ENCODE measurements around the gene ATF2. TPM values are rescaled to one million over a fixed set of nuclear protein-coding genes. Genes with fewer than 3 reads are reported as not detected.

The ATF2 gene
- total and polyA plus RNA-seq, 9 of the 15 experiments (the other 6 are each of a cell fraction or from before 2014, with no cell fraction given): 24.2 to 111 (median 45.9) TPM

DNA sequence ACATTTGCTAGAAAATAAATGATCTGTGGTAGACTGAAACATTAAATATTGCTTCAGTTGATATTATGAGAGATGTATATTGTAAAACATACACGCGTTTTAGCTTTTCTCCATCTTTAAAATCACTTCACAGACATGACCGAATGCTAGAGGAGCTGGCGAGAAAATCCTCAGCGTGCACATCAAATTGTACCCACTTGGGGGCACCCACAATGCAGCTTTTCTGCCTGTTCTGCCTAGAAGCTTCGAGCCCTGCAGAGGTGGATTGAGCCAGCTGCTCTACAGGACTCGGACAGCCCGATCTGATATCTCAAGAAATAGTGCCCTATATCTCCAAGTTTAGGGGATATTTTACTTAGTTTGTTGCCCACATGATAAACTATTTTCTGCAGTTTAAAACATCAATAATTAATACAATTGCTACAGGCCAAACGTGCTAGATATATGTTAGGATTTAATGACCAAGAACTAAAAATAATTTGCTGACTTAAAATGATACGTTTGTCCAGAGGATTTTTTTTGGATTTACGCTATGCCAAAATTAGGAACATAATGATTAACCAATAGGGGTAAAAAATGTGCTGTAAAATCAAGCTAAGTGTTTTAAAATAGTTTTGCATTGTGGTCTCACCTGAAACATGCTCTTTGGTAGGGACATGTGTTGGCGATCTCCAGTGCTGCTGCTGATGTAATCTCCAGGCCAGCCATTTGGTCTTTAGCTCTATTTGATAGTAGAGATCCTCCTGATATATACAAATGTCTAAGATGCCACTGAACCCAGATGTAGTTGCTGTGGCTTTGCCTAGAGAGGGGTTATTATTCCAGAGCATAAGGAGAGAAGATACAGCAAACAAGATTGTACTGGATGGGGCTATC is 35.9 kb upstream of the ATF2 start (continued):
- TF ChIP-seq, protein P1, sequence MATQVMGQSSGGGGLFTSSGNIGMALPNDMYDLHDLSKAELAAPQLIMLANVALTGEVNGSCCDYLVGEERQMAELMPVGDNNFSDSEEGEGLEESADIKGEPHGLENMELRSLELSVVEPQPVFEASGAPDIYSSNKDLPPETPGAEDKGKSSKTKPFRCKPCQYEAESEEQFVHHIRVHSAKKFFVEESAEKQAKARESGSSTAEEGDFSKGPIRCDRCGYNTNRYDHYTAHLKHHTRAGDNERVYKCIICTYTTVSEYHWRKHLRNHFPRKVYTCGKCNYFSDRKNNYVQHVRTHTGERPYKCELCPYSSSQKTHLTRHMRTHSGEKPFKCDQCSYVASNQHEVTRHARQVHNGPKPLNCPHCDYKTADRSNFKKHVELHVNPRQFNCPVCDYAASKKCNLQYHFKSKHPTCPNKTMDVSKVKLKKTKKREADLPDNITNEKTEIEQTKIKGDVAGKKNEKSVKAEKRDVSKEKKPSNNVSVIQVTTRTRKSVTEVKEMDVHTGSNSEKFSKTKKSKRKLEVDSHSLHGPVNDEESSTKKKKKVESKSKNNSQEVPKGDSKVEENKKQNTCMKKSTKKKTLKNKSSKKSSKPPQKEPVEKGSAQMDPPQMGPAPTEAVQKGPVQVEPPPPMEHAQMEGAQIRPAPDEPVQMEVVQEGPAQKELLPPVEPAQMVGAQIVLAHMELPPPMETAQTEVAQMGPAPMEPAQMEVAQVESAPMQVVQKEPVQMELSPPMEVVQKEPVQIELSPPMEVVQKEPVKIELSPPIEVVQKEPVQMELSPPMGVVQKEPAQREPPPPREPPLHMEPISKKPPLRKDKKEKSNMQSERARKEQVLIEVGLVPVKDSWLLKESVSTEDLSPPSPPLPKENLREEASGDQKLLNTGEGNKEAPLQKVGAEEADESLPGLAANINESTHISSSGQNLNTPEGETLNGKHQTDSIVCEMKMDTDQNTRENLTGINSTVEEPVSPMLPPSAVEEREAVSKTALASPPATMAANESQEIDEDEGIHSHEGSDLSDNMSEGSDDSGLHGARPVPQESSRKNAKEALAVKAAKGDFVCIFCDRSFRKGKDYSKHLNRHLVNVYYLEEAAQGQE (IDR thresholded peaks at IDR 0.05; ENCODE audit: borderline replicate concordance): peak; percentile 26; the same call in 1 of the 2 replicates
- TF ChIP-seq, protein P1 (CRISPR knock-in tag; IDR thresholded peaks at IDR 0.05; ENCODE audit: low read depth): no peak
- no peak for TF ChIP-seq HNRNPLL (IDR thresholded peaks at IDR 0.05; ENCODE audit: low read depth, low read length, poor library complexity, severe bottlenecking)
- peak; percentile 11 to 56; a peak in 2 of 4 replicates for TF ChIP-seq RAD21 (CRISPR knock-in tag; conservative IDR thresholded peaks at IDR 0.05 in 1 of 2, IDR thresholded peaks at IDR 0.05 in 1 of 2)
- TF ChIP-seq SRSF7 (optimal IDR thresholded peaks at IDR 0.05; ENCODE audit: low read depth, low read length): no peak
- TF ChIP-seq, protein P2, sequence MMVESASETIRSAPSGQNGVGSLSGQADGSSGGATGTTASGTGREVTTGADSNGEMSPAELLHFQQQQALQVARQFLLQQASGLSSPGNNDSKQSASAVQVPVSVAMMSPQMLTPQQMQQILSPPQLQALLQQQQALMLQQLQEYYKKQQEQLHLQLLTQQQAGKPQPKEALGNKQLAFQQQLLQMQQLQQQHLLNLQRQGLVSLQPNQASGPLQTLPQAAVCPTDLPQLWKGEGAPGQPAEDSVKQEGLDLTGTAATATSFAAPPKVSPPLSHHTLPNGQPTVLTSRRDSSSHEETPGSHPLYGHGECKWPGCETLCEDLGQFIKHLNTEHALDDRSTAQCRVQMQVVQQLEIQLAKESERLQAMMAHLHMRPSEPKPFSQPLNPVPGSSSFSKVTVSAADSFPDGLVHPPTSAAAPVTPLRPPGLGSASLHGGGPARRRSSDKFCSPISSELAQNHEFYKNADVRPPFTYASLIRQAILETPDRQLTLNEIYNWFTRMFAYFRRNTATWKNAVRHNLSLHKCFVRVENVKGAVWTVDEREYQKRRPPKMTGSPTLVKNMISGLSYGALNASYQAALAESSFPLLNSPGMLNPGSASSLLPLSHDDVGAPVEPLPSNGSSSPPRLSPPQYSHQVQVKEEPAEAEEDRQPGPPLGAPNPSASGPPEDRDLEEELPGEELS (CRISPR knock-in tag; IDR thresholded peaks at IDR 0.05; ENCODE audit: borderline replicate concordance): no peak
- TF ChIP-seq BCL6 (CRISPR knock-in tag; IDR thresholded peaks at IDR 0.05): no peak
- peak; percentile 48; the same call in 1 of the 2 replicates for TF ChIP-seq SMC3 (conservative IDR thresholded peaks at IDR 0.05; ENCODE audit: insufficient read depth, low read depth, low read length)
- no peak for TF ChIP-seq ETS2 (tag; IDR thresholded peaks at IDR 0.05; ENCODE audit: borderline replicate concordance, poor library complexity, severe bottlenecking)
- no peak for TF ChIP-seq KAT7 (CRISPR knock-in tag; IDR thresholded peaks at IDR 0.05; ENCODE audit: borderline replicate concordance)
- no peak for TF ChIP-seq FOXP1 (CRISPR knock-in tag; IDR thresholded peaks at IDR 0.05)
- 0 out of 4 replicates have a peak, but pooled peaks of 1 of the 2 experiments have one; percentile 14 for TF ChIP-seq RCOR1 (IDR thresholded peaks at IDR 0.05; ENCODE audit: borderline replicate concordance in 1 of 2, low read depth in 2 of 2, low read length in 2 of 2)
